RCC 7860 (cell line): Measurements from ENCODE around the gene COL5A1.

Source experiments
- DNase-seq: peaks from one replicate; pipeline ENCODE4 v3.0.0-alpha.2; 2015; ENCODE audit warnings: low spot score
- FAIRE-seq: peaks from 2 replicates; lab custom pipeline; 2012; peaks lifted over from hg19 to GRCh38; lab: Jason Lieb, UNC

The COL5A1 gene

GRCh38 chr9:134827993-134828392 lies 186.4 kb downstream of the COL5A1 start:
- no peak for DNase-seq
- no peak for FAIRE-seq

- FAIRE-seq: no peak
- no peak for DNase-seq
Measured at GRCh38 chr9:134828892-134829291, 187.3 kb downstream of the COL5A1 start.

GRCh38 chr9:134829356-134829937 lies 187.8 kb downstream of the COL5A1 start:
- DNase-seq (no peak), FAIRE-seq (no peak)

GRCh38 chr9:134830126-134830525 lies 188.5 kb downstream of the COL5A1 start:
- no peak for FAIRE-seq
- DNase-seq: no peak

GRCh38 chr9:134830926-134831720 lies 189.5 kb downstream of the COL5A1 start:
- DNase-seq: no peak
- no peak for FAIRE-seq

GRCh38 chr9:134832471-134832870 lies 190.9 kb downstream of the COL5A1 start:
- DNase-seq (no peak), FAIRE-seq (no peak)

- no peak for FAIRE-seq
Measured at GRCh38 chr9:134833294-134833880, 191.8 kb downstream of the COL5A1 start.

GRCh38 chr9:134834217-134834956 lies 192.8 kb downstream of the COL5A1 start:
- FAIRE-seq (no peak), DNase-seq (no peak)

More at GRCh38 chr9:134833294-134833880, 191.8 kb downstream of the COL5A1 start:
- DNase-seq: no peak

- DNase-seq: no peak
- no peak for FAIRE-seq
Measured at GRCh38 chr9:134834957-134835419, 193.4 kb downstream of the COL5A1 start.

GRCh38 chr9:134835448-134835847 lies 193.8 kb downstream of the COL5A1 start:
- FAIRE-seq: no peak

GRCh38 chr9:134835987-134836386 lies 194.4 kb downstream of the COL5A1 start:
- FAIRE-seq (no peak), DNase-seq (no peak)

More at GRCh38 chr9:134835448-134835847, 193.8 kb downstream of the COL5A1 start:
- DNase-seq: no peak

GRCh38 chr9:134836406-134836970 lies 194.9 kb downstream of the COL5A1 start:
- FAIRE-seq (no peak), DNase-seq (no peak)

- FAIRE-seq: no peak
- DNase-seq: no peak
Measured at GRCh38 chr9:134837529-134837928, 195.9 kb downstream of the COL5A1 start.

- FAIRE-seq (no peak), DNase-seq (no peak)
Measured at GRCh38 chr9:134838651-134839454, 197.2 kb downstream of the COL5A1 start.

GRCh38 chr9:134839455-134840125 lies 198.0 kb downstream of the COL5A1 start:
- FAIRE-seq (no peak), DNase-seq (no peak)

- FAIRE-seq (no peak), DNase-seq (no peak)
Measured at GRCh38 chr9:134840511-134840910, 198.9 kb downstream of the COL5A1 start.

- DNase-seq: no peak
- FAIRE-seq: no peak
Measured at GRCh38 chr9:134841180-134841904, 199.7 kb downstream of the COL5A1 start.

- DNase-seq (no peak), FAIRE-seq (no peak)
Measured at GRCh38 chr9:134842321-134842720, 200.7 kb downstream of the COL5A1 start.

GRCh38 chr9:134843740-134844139 lies 202.1 kb downstream of the COL5A1 start:
- DNase-seq: no peak
- FAIRE-seq: no peak
